Natural killer cell (primary cell): ENCODE results near the gene AP2B1. TPM values are rescaled to one million over a fixed set of nuclear protein-coding genes. Genes with fewer than 3 reads are reported as not detected.

Source experiments
- ATAC-seq, 3 donors: fragments of 150-1000 bp in 2 of 3; fragments of 200-7000 bp in 1 of 3; cut with Tn5 transposase; 1 replicate in 1 of 3; 2 replicates in 2 of 3; pipeline ENCODE4 v1.10.0; 2021; ENCODE audit warnings: mild to moderate bottlenecking in 2 of 3, moderate library complexity in 2 of 3
- DNase-seq, 2 donors: peaks; one replicate each; pipeline versions ENCODE4 v3.0.0 to v3.0.0-alpha.2; 2013 to 2021; ENCODE audit warnings: mixed read lengths in 1 of 2
- H3K27ac ChIP-seq: one replicate; pipeline ENCODE4 v1.5.1; 2013; ENCODE audit warnings: mild to moderate bottlenecking, low read length
- H3K27me3 ChIP-seq: one replicate; pipeline ENCODE4 v1.6.1; 2013; ENCODE audit warnings: low read length; ENCODE audit not compliant: control insufficient read depth, insufficient read depth
- H3K36me3 ChIP-seq: one replicate; pipeline ENCODE4 v1.6.1; 2013; ENCODE audit warnings: low read length; ENCODE audit not compliant: control insufficient read depth, insufficient read depth
- H3K4me1 ChIP-seq: one replicate; pipeline ENCODE4 v1.6.1; 2013; ENCODE audit warnings: low read length; ENCODE audit not compliant: control insufficient read depth, insufficient read depth
- H3K4me3 ChIP-seq: one replicate; pipeline ENCODE4 v1.5.1; 2013; ENCODE audit warnings: low read length
- H3K9me3 ChIP-seq: one replicate; pipeline ENCODE4 v1.6.1; 2013; ENCODE audit warnings: low read length; ENCODE audit not compliant: control insufficient read depth, insufficient read depth
- H3K27ac Mint-ChIP-seq, 2 donors: one replicate each; pipeline ENCODE4 v1.8.0; 2022; ENCODE audit warnings: mild to moderate bottlenecking in 2 of 2, mixed read lengths in 2 of 2, moderate library complexity in 1 of 2
- H3K27me3 Mint-ChIP-seq, 2 donors: one replicate each; pipeline ENCODE4 v1.8.0; 2022; ENCODE audit warnings: low read depth in 2 of 2, mixed read lengths in 2 of 2
- H3K36me3 Mint-ChIP-seq: one replicate; pipeline ENCODE4 v1.8.0; 2022; ENCODE audit warnings: mixed read lengths
- H3K4me1 Mint-ChIP-seq, 2 donors: one replicate each; pipeline ENCODE4 v1.8.0; 2022; ENCODE audit warnings: mixed read lengths in 2 of 2
- H3K4me3 Mint-ChIP-seq: one replicate; pipeline ENCODE4 v1.8.0; 2022; ENCODE audit warnings: mild to moderate bottlenecking, moderate library complexity, mixed read lengths
- H3K9me3 Mint-ChIP-seq, 2 donors: one replicate each; pipeline ENCODE4 v1.8.0; 2022; ENCODE audit warnings: mixed read lengths in 2 of 2
- WGBS: methylation state at CpG from one replicate; pipeline ENCODE4 v1.1.7; 2013; ENCODE audit warnings: missing lambda C conversion rate; ENCODE audit not compliant: insufficient coverage; 5-methylcytosine and 5-hydroxymethylcytosine counted together
- intact Hi-C: fragments of 100-400 bp; cut with micrococcal nuclease; formaldehyde crosslinking; loops from one replicate; pipeline ENCODE4 v1.14.2; 2022
- total RNA-seq, 4 donors: library from RNA; stranded (reverse); fragments of 120-200 nt in 1 of 4; gene quantifications; one replicate each; pipeline versions ENCODE4 v1.2.3 to v1.2.4, GENCODE V29; 2013 to 2022
- TF ChIP-seq, protein P1 (sequence below): fragments of 200-600 bp; IDR thresholded peaks from one replicate; pipeline ENCODE4 v1.8.0; 2022; ENCODE audit warnings: antibody characterized with exemption

Gene AP2B1
- total RNA-seq, 3 donors from 2014 or later (not counting 1 experiment from before 2014, with no cell fraction given) = 111 to 148 (median 139) TPM

DNA sequence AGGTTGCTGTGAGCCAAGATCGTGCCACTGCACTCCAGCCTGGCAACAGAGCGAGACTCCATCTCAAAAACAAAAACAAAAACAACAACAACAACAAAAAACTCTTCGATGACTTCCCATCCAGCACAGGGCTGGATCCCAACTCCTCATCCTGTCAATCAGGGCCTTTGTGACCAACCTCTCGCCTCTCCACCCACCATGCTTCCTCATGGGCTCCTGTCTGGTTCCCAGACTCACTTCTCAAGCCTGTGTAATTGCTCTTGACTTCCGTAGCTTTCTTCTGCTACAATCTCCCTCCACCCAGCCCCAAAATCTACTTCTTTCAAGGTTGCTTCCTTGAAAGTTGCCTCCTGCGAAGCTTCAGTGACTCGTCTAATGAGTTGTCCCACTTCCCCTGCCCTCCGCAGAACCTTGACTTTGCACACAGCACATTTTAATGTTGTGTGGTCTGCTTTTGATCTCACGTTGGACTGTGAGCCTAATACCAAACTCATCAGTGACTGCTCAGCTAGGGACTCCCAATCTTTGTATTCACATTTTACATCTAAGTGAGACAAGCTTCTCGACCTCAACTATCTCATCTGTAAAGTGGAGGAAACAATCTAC, 143.4 kb downstream of the AP2B1 start:
- 85% methylated on average over 9 of the region's 10 CpGs for WGBS
- H3K4me3 Mint-ChIP-seq = peak overlapping the region; percentile 90
- Histone ChIP-seq H3K4me1 (peaks cover 16% of the 10 kb centered on the region), H3K36me3 (peaks cover 18% of the 10 kb centered on the region), H3K27ac (no peak overlapping the region), H3K27me3 (no peaks in the 10 kb centered on the region), H3K9me3 (no peaks in the 10 kb centered on the region), H3K4me3 (no peak overlapping the region)
- TF ChIP-seq, protein P1, sequence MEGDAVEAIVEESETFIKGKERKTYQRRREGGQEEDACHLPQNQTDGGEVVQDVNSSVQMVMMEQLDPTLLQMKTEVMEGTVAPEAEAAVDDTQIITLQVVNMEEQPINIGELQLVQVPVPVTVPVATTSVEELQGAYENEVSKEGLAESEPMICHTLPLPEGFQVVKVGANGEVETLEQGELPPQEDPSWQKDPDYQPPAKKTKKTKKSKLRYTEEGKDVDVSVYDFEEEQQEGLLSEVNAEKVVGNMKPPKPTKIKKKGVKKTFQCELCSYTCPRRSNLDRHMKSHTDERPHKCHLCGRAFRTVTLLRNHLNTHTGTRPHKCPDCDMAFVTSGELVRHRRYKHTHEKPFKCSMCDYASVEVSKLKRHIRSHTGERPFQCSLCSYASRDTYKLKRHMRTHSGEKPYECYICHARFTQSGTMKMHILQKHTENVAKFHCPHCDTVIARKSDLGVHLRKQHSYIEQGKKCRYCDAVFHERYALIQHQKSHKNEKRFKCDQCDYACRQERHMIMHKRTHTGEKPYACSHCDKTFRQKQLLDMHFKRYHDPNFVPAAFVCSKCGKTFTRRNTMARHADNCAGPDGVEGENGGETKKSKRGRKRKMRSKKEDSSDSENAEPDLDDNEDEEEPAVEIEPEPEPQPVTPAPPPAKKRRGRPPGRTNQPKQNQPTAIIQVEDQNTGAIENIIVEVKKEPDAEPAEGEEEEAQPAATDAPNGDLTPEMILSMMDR = no peak
- peaks cover 10 to 12% of the 10 kb centered on the region in 2 donors for H3K4me1 Mint-ChIP-seq
- ATAC-seq = no peak
- H3K9me3 Mint-ChIP-seq = no peaks in the 10 kb centered on the region
- no peaks in the 10 kb centered on the region for H3K27me3 Mint-ChIP-seq
- intact Hi-C loops = no loop called here
- peak overlapping the region in 1 of 2 donors; percentile 62 for H3K27ac Mint-ChIP-seq
- H3K36me3 Mint-ChIP-seq = peaks cover 9% of the 10 kb centered on the region
- no peak for DNase-seq

DNA sequence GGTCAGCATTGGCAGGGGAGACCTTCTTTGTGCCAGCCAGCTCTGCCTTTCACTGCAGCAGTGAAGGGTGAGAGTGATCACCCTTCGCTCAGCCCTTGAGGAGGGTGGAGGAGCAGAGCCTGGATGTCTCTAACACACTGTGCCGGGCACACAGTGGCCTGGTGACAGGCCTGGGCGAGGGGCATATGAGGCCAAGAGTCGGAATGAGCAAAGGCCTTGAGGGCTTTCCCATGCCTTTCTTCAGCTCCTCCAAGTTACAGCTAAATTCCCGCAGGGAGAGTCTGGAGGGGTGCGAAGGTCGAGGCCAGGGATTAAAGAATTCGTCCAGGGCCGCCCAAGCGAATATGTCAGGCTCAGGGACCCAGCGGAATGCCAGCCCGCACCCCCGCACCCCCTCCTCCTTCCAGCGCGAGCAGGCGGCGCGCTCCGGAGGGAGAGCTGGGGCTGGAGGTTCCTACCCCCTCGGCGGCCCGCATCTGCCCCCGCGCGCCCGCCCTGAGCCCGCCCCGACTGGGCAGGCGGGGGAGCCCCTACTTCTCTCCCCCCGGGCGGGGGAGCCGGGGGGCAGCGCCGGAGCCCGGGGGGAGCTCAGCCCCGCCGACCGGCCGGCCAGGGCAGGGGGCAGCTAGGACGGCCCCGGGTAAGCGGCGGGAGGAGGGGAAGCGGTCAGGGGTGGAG, 144.3 kb downstream of the AP2B1 start, which contains the start of gene RASL10B:
Gene RASL10B, plus strand, starts transcription at position 401 of the 678 bp plus-strand sequence. CDS start 3,546 bp downstream, outside the sequence.
- H3K36me3 Mint-ChIP-seq = peaks cover 6% of the 10 kb centered on the region
- H3K4me3 ChIP-seq = peak within 1 kb of the TSS; percentile 36
- intact Hi-C loops = no loop called here
- ATAC-seq (peak; percentile 73 to 96 (median 94)), DNase-seq (peak; percentile 48 to 61)
- no peak within 1 kb of the TSS for H3K27ac ChIP-seq
- H3K27ac Mint-ChIP-seq = peak within 1 kb of the TSS in 1 of 2 donors; percentile 62
- no peaks in the 10 kb centered on the region for H3K9me3 Mint-ChIP-seq
- TF ChIP-seq, protein P1 = no peak
- H3K27me3 ChIP-seq = no peaks in the 10 kb centered on the region
- no peaks in the 10 kb centered on the region for H3K9me3 ChIP-seq
- peaks cover 15% of the 10 kb centered on the region for H3K36me3 ChIP-seq
- H3K27me3 Mint-ChIP-seq = no peaks in the 10 kb centered on the region
- peaks cover 16% of the 10 kb centered on the region for H3K4me1 ChIP-seq
- WGBS = 8% methylated on average over 31 of the region's 44 CpGs
- H3K4me3 Mint-ChIP-seq = peak within 1 kb of the TSS; percentile 90
- peaks cover 10 to 12% of the 10 kb centered on the region in 2 donors for H3K4me1 Mint-ChIP-seq

DNA sequence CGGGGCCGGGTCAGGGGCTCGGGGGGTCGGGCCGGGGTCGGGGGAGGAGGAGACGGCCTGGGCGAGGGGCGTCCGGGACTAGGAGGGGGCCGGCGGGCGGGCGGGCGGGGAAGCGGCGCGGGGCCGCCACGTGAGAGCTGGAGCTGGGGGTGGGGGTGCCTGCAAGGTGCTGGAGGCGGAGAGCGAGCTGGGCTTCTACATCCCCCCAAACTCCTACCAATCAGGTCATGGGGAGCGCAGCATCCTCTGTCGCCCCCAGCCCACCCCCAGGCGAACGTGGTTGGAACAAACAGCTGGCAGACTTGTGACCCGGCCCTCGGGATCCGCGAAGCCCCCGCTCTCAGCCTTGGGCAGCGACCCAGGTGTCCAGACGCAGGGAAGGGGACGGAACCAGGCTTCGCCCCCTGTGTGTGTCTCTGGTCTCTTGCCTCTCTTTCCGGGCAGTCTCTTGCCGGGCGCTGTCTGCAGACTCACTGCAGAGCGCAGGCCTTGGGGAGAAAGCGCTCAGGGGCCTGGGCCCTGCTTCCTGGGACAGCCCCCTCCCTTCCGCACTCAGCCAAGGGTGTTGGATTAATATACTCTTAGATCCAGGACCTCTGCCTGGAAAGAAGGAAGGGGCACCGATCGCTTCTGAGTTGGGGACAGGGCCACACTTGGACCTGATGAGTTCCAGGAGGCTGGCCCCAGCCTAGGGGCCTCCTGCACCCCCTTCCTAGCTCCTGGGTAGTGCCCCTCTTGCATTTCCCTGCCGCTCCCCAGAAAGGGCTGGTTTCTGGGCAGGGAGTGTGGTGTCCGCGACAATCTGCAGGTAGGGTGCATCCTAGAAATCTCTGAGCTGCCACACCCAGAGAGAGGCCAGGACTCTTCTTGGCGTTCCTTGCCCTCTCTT, 145.0 kb downstream of the AP2B1 start:
- peaks cover 6% of the 10 kb centered on the region for H3K36me3 Mint-ChIP-seq
- peak in 2 of 3 donors; percentile 32 to 34 for ATAC-seq
- intact Hi-C loops = no loop called here
- no peaks in the 10 kb centered on the region for H3K9me3 Mint-ChIP-seq
- Histone ChIP-seq H3K4me1 (peaks cover 16% of the 10 kb centered on the region), H3K27ac (no peak overlapping the region), H3K27me3 (no peaks in the 10 kb centered on the region), H3K36me3 (peaks cover 7% of the 10 kb centered on the region), H3K4me3 (no peak overlapping the region), H3K9me3 (no peaks in the 10 kb centered on the region)
- TF ChIP-seq, protein P1 = no peak
- no peak for DNase-seq
- peaks cover 10 to 12% of the 10 kb centered on the region in 2 donors for H3K4me1 Mint-ChIP-seq
- H3K27ac Mint-ChIP-seq = peak overlapping the region in 1 of 2 donors; percentile 18
- no peaks in the 10 kb centered on the region for H3K27me3 Mint-ChIP-seq
- peak overlapping the region; percentile 77 for H3K4me3 Mint-ChIP-seq
- 54% methylated on average over 27 of the region's 47 CpGs for WGBS
